GM18907 (cell line): Measurements from ENCODE around the gene SHISAL1.

Experiments used
- ATAC-seq: cut with Tn5 transposase; IDR thresholded peaks from one replicate; pipeline ENCODE4 v1.9.1; 2021; ENCODE audit warnings: mild to moderate bottlenecking, moderate library complexity; ENCODE audit not compliant: unreplicated experiment

Gene SHISAL1

DNA sequence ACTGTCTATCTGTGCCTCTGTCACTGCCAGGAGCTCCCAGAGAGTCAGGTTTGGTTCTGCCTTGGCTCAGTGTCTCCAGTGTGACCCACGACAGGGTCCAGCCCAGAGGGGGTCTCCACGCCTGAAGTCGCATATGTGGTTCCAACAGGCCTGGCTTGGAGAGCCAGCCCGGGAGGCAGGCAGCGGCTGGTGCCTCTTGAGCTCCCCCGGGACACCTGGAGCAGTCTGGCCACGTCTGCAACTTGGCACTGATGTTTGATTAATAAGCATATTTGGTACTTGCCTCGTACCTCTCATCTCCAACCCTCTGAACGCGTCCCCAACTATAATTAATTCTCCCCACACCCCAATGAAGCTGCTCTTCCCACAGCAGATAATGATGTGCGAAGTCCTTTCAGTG is 31.7 kb upstream of the SHISAL1 start:
- ATAC-seq = no peak

- ATAC-seq = no peak
Measured at GRCh38 chr22:44342347-44342956, 29.7 kb upstream of the SHISAL1 start.

- ATAC-seq = no peak
Measured at GRCh38 chr22:44341431-44342346, 28.9 kb upstream of the SHISAL1 start.

- ATAC-seq = no peak
Measured at GRCh38 chr22:44340271-44341239, 27.8 kb upstream of the SHISAL1 start.

GRCh38 chr22:44338906-44339305 is 26.2 kb upstream of the SHISAL1 start:
- ATAC-seq = no peak

GRCh38 chr22:44338177-44338810 is 25.5 kb upstream of the SHISAL1 start:
- ATAC-seq = no peak

GRCh38 chr22:44337678-44338004 is 24.9 kb upstream of the SHISAL1 start:
- ATAC-seq = no peak

DNA sequence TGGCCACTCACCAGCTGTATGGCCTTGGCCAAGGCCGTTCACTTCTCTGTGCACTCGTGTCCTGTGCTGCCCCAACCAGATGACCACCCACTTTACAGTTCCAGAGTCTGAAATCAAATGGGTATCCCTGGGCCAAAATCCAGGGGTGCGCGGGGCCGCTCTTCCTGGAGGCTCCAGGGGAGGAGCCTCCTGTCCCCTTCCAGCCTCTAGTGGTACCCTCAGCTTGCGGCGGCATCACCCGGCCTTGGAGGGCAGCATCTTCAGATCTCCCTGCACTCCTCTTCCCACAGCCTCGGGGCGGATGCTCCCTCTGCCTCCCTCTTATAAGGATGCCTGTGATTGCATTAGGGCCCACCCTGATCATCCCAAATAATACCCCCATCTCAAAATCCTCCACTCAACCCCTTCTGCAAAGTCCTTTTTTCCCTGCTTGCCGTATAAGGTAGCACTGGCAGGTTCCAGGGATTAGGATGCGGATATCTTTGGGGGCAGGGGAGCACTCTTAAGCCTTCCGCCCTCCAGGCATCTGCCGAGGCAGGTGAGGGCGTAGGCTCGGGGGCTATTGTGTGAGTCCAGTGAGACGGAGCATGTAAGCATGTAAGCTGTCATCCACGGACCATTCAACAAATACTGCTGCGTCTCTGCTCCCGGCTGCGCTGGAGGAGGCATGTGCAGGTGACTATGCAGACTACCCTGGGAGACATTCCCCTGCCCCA is 24.4 kb upstream of the SHISAL1 start:
- ATAC-seq = no peak

DNA sequence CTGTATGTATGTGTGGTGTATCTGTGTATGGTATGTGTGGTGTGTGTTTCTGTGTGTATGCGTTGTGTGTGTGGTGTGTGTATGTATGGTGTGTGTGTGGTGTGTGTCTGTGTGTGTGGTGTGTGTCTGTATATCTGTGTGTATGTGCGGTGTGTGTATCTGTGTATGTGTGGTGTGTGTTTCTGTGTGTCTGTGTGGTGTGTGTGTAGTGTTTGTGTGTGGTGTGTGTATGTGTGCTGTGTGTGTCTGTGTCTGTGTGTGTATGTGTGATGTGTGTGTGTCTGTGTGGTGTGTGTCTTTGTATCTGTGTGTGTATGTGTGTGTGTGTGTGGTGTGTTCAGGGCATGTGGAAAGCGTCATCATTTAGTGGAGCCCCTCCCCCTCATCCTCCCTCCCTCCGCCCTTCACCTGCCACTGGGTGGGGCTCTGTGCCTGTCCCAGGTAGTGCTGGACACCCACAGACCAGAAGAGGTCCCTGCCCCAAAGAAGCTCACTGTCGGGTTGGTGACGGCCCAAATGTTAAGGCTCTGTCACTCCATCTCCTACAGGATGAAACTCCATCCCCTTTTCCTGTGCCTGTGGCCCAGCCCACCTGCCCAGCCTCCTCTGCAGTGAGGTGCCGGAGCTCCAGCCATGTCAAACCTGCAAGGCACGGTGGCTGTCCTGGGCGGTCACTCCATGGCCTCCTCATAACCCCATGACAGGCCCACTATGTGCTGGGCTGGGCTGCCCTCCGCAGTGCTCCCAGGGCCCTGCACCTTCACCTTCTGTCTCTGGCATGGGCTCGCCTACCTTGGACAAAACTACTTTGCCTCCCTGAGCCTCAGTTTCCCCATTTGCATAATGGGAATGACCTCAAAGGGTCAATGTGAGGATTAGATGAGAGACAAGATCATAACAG is 23.4 kb upstream of the SHISAL1 start:
- no peak for ATAC-seq

- ATAC-seq = no peak
Measured at GRCh38 chr22:44335066-44335839, 22.5 kb upstream of the SHISAL1 start.

DNA sequence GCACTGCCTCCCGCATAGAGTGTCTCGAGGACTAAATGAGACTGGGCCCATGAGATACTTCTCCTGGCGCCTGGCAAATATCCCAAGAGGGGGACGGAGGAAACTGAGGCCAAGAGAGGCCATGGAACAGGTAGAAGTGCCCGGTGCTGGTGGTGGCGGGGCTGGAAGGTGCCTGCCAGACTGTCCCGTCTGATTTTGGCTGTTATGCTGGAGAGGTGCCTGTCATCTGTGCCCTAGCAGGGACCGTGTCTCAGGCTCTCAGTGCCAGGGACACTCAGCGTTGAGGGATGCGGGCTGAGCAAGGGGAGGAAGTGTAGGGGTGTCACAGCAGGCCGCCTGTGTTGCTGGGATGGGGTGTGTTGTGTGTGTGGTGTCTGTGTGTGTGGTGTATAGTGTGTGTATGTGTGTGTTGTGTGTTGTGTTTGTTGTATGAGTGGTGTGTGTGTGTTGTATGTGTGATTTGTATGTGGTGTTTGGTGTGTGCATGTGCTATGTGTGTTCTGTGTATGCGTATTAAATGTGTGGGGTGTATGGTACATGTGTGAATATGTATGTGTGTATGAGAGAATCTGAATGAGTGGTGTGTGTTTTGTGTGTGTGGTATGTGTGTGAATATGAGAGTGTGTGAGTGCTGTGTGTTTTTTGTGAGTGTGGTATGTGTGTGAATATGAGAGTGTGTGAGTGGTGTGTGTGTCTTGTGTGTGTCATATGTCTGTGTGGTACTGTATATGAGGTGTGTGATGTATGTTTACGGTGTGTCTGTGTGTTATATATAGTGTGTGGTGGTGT is 21.3 kb upstream of the SHISAL1 start:
- no peak for ATAC-seq

DNA sequence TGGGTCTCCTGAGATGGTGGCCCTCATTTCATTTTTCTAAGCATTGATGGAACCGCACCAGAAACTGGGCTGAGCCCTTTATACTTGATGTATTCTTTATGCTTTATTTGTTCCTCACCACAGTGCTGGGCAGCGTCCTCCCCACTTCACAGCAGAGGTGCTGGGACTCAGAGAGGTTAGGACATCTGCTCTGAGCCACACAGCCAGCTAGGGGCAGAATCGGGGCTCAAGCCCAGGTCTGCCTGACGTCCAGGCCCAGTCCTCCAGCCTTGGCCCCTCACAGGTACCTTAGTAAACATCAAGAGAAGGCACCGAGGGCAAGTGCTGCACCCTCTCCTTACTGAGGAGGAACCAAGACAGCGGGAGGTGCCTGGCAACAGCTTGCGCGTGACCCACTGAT is 20.2 kb upstream of the SHISAL1 start:
- no peak for ATAC-seq

DNA sequence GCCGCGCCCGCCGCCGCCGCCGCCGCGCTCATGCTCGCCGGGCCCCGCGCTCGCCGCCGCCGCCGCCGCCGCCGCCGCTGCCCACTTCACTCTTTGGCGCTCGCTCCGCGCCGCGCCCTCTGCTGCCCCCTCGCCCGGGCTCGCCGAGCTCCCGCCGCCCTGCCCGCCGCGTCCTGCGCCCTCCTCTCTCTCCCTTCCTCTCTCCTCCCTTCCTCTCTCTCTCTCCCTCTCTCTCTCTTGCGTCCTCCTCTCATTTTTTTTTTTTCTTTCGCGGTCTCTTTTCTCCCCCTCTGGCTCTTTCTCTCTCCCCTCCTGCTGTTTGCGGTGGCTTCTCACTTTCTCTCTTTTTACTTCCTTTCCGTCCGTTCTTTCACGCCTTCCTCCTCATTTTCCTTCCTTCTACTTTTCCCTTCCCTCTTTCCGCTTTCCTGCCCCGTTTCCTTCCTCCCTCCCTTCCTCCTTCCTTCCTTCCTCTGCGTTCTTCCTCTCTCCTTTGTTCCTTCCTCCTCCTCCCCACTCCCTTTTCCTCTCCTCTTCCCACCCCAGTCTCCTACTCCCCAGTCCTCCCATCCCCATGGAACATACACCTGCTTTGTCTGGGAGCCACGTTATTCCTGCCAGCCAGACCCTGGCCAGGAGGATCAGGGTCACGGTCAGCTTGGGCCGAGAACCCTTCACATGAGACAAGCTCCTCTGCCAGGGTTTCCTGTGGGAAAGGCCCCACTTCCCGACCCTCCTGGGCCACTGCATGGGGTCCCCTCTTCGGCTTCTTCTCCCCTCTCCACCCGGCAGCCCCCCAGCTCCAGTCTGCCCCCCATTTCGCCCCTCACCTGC is 19.3 kb upstream of the SHISAL1 start:
- ATAC-seq = no peak

- ATAC-seq = no peak
Measured at GRCh38 chr22:44330744-44331660, 18.3 kb upstream of the SHISAL1 start.

- no peak for ATAC-seq
Measured at GRCh38 chr22:44330188-44330743, 17.5 kb upstream of the SHISAL1 start.
